GM12878 (cell line): Measurements from ENCODE around the gene LYVE1. TPM values are rescaled to one million over a fixed set of nuclear protein-coding genes. Genes with fewer than 3 reads are reported as not detected.

Experiments used
- ATAC-seq: fragments of 200-7000 bp; cut with Tn5 transposase; 3 replicates; pipeline ENCODE4 v1.9.1; 2020; ENCODE audit warnings: mild to moderate bottlenecking, moderate library complexity
- BruUV-seq: library from RNA; stranded (reverse); fragments of 400-500 nt; replicated peaks from 2 replicates; lab custom pipeline; 2021; lab: Mats Ljungman, UMichigan
- CTCF ChIA-PET: fragments of 300-600 bp; sonication (Branson Sonifier 250); formaldehyde crosslinking; extraction: SDS; loops from one replicate; lab custom pipeline; 2021; ENCODE audit warnings: inconsistent platforms; lab: Yijun Ruan, JAX
- POLR2A ChIA-PET: fragments of 350-600 bp; formaldehyde crosslinking; extraction: SDS; loops from one replicate; lab custom pipeline; 2021; ENCODE audit warnings: inconsistent platforms; lab: Charles Lee
- RAD21 ChIA-PET: fragments of 300-600 bp; sonication (Branson Sonifier 250); formaldehyde crosslinking; loops from one replicate; lab custom pipeline; 2023; ENCODE audit warnings: antibody characterized with exemption; ENCODE audit not compliant: unreplicated experiment; lab: Charles Lee
- SMC1A ChIA-PET: fragments of 300-600 bp; sonication (Branson Sonifier 250); formaldehyde crosslinking; loops from one replicate; lab custom pipeline; 2023; ENCODE audit not compliant: unreplicated experiment, uncharacterized antibody; lab: Charles Lee
- DNase-seq: peaks from one replicate; pipeline ENCODE4 v3.0.0-alpha.2; 2011; ENCODE audit warnings: low read depth, low spot score
- FAIRE-seq: peaks from 3 replicates; lab custom pipeline; 2011; peaks lifted over from hg19 to GRCh38; lab: Jason Lieb, UNC
- H2AFZ ChIP-seq: 2 replicates; pipeline ENCODE4 v1.6.0; 2011; ENCODE audit warnings: low read depth, low read length, control low read depth; ENCODE audit not compliant: control insufficient read depth
- H3K27ac ChIP-seq: 2 replicates; pipeline ENCODE4 v1.5.1; 2011; ENCODE audit warnings: control low read depth; ENCODE audit not compliant: control insufficient read depth, insufficient read depth
- H3K27me3 ChIP-seq, 2 experiments: replicated peaks in 1 of 2; 2 replicates each; pipeline versions ENCODE4 v1.6.0 to v1.6.1; 2011; ENCODE audit warnings: low read length in 1 of 2; ENCODE audit not compliant: control insufficient read depth in 2 of 2, insufficient read depth in 2 of 2
- H3K36me3 ChIP-seq, 2 experiments: 2 replicates each; pipeline ENCODE4 v1.5.1; 2011; ENCODE audit warnings: low read length in 1 of 2; ENCODE audit not compliant: control insufficient read depth in 2 of 2, insufficient read depth in 2 of 2
- H3K4me1 ChIP-seq: 2 replicates; pipeline ENCODE4 v1.6.1; 2011; ENCODE audit warnings: mild to moderate bottlenecking, low read length, moderate library complexity, mixed read lengths; ENCODE audit not compliant: control insufficient read depth, insufficient read depth
- H3K4me2 ChIP-seq: 2 replicates; pipeline ENCODE4 v1.6.0; 2011; ENCODE audit warnings: control low read depth; ENCODE audit not compliant: control insufficient read depth, insufficient read depth
- H3K4me3 ChIP-seq: fragments of 200-600 bp; sonication (generic); 2 replicates; pipeline ENCODE4 v1.5.1; 2016
- H3K79me2 ChIP-seq: 2 replicates; pipeline ENCODE4 v1.6.0; 2011; ENCODE audit warnings: low read length; ENCODE audit not compliant: control insufficient read depth, insufficient read depth
- H3K9ac ChIP-seq: 2 replicates; pipeline ENCODE4 v1.8.0; 2011; ENCODE audit warnings: low read length, control low read depth, mixed read lengths; ENCODE audit not compliant: control insufficient read depth, insufficient read depth
- H3K9me3 ChIP-seq: replicated peaks from 3 replicates; pipeline ENCODE4 v1.5.1; 2011; ENCODE audit warnings: mild to moderate bottlenecking, low read length; ENCODE audit not compliant: control insufficient read depth, insufficient read depth
- H4K20me1 ChIP-seq: 2 replicates; pipeline ENCODE4 v1.6.0; 2011; ENCODE audit not compliant: control insufficient read depth, insufficient read depth
- EZH2 ChIP-seq: IDR thresholded peaks from 2 replicates; pipeline ENCODE4 v1.6.1; 2012; ENCODE audit warnings: low read depth, mild to moderate bottlenecking, control low read depth, inconsistent platforms, low read length, borderline replicate concordance; ENCODE audit not compliant: control insufficient read depth
- MEF2A ChIP-seq: IDR thresholded peaks from 2 replicates; pipeline ENCODE4 v1.6.1; 2011; ENCODE audit warnings: low read depth, mild to moderate bottlenecking, low read length, moderate library complexity; ENCODE audit not compliant: insufficient read depth
- ZNF687 ChIP-seq: fragments of 450-650 bp; IDR thresholded peaks from 2 replicates; pipeline ENCODE4 v1.6.1; 2017; ENCODE audit warnings: mild to moderate bottlenecking, moderate library complexity
- in situ Hi-C: fragments of 300-500 bp; cut with MboI; formaldehyde crosslinking; loops from 9 replicates; pipeline ENCODE4 v1.14.3; 2018; ENCODE audit warnings: mixed read lengths
- intact Hi-C: fragments of 100-400 bp; cut with micrococcal nuclease; formaldehyde crosslinking; loops from one replicate; pipeline ENCODE4 v1.14.2; 2022; ENCODE audit not compliant: unreplicated experiment
- polyA plus RNA-seq, 11 experiments: library from polyadenylated mRNA; depleted of rRNA in 4 of 11; unstranded in 6 of 11; stranded (reverse) in 5 of 11; fragments of >200 nt; fragmentation: Nextera tagmentation in 4 of 11; fragmentation: Illumina TruSeq in 1 of 11; extraction: Ambion mirVana in 4 of 11; extraction: Trizol in 1 of 11; gene quantifications; 1 replicate in 1 of 11; 2 replicates in 10 of 11; pipeline versions ENCODE4 v1.2.1 to v1.2.3, GENCODE V29; 2011 to 2016; ENCODE audit warnings: inconsistent platforms in 2 of 11, missing spikeins in 2 of 11, low read depth in 1 of 11
- total RNA-seq, 4 experiments: library from RNA; depleted of rRNA in 3 of 4; stranded (reverse); fragments of >200 nt in 3 of 4; fragmentation: Illumina TruSeq in 1 of 4; extraction: Trizol in 1 of 4; gene quantifications; 2 replicates each; pipeline versions ENCODE4 v1.2.1 to v1.2.3, GENCODE V29; 2013 to 2021

Gene LYVE1
- total and polyA plus RNA-seq, 10 of the 15 experiments (the other 5 are each of a cell fraction or from before 2014, with no cell fraction given): 0.15 TPM; not detected in 9

- TF ChIP-seq ZNF687 (no peak), EZH2 (no peak)
Observed at GRCh38 chr11:10529279-10529678, 39.2 kb downstream of the LYVE1 start (continued).

GRCh38 chr11:10528121-10528520 lies 40.3 kb downstream of the LYVE1 start:
- ChIA-PET RAD21 (interaction anchor here (0.9 to 2.0 kb wide), 6 partner anchors 13 to 114 kb away, joined by 3 to 7 read pairs (median 3); partner anchors contain the start of gene RNF141), SMC1A (interaction anchor here (0.9 to 1.8 kb wide), 5 partner anchors 12 to 224 kb away, joined by 3 to 9 read pairs (median 3); no protein-coding TSS in a partner anchor), POLR2A (interaction anchor here (0.8 kb wide), 1 partner anchor 12 kb away, joined by 3 read pairs; no protein-coding TSS in a partner anchor), CTCF (interaction anchor here (1.1 to 3.6 kb wide), 3 partner anchors 9 to 122 kb away, joined by 4 to 19 read pairs (median 4); partner anchors contain the start of gene RNF141)
- BruUV-seq: no TSS peak
- Histone ChIP-seq H4K20me1 (no peaks in the 10 kb centered on the region; the same call in 1 of the 2 replicates), H3K9me3 (no peaks in the 10 kb centered on the region), H3K4me2 (no peak overlapping the region), H3K27ac (no peak overlapping the region), H3K4me3 (no peak overlapping the region), H2AFZ (no peak overlapping the region), H3K27me3 (no peaks in the 10 kb centered on the region; a peak in 1 of 4 replicates), H3K79me2 (no peaks in the 10 kb centered on the region), H3K36me3 (no peaks in the 10 kb centered on the region; a peak in 1 of 4 replicates), H3K9ac (no peak overlapping the region), H3K4me1 (peaks cover 7% of the 10 kb centered on the region)
- DNase-seq (no peak), FAIRE-seq (no peak), ATAC-seq (no peak)
- in situ Hi-C loops (no loop called here), intact Hi-C loops (loop anchor here (5.0 kb wide), 1 partner anchor 71 kb away; the partner anchor contains the start of gene AMPD3)
- no peak for TF ChIP-seq MEF2A
